ENCODE results near the gene FATE1.
A peak's percentile ranks its signal among the peaks of the same experiment; 100 is the strongest.

FATE1 gene

GRCh38 chrX:151704041-151704663 lies 11.7 kb upstream of the FATE1 start:
- DNase-seq: no peak

DNA sequence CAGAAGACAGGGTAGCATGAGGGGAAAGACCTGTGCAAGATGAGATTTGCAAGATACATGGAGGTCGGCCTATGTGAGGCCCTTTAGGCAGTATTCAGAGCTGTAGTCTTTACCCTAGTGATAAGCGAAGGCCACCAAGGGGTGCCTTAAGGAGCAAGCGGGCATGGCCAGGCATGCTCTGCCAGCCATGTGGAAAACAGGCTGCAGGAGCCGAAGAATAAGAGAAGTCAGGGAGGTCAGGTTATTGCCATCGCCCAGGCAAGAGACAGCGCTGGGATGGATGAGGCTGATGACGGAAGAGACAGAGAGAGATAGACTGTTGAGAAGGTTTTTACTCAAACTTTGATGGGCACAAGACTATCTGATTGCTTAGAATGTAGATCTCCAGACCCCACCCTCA lies 7.0 kb upstream of the FATE1 start:
- no peak for DNase-seq

DNA sequence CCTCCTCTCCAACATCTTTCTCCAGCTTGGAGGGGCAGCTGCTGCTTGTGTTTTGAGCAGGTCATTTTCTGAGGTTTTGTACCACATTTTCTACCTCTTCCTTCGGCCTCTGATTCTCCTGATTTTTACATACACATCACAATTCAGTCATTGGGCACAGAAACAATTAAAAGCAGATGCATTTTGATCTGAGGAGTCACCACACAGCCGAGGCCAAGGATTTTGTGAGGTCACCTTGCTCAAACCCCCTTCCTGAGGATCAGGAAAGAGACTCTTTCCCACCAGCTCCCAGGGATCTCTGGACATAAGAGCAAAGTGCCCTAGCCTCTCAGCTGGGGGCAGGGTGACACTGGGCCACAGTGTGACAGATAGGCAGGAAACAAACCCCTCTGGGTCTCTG lies 5.4 kb upstream of the FATE1 start:
- no peak for DNase-seq

DNA sequence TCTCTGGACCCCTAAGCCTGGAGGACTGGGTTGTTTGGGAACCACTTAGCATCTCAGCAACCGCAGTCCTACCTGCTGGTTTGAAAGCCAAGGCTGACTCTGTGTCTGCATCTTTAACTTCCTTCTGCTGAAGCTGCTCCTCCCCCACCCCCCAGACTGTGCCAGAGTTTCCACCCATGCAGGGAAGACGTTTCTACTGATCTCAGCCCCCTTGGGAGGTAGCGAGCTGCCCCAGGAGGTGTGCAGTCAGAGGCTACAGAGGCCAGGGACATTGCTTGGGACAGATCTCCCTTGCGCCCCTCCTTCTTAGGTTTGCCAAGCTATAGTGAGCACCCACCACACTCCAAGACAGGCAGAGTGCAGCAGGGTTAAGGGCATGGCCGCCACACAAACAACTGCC lies 4.7 kb upstream of the FATE1 start:
- no peak for DNase-seq

DNA sequence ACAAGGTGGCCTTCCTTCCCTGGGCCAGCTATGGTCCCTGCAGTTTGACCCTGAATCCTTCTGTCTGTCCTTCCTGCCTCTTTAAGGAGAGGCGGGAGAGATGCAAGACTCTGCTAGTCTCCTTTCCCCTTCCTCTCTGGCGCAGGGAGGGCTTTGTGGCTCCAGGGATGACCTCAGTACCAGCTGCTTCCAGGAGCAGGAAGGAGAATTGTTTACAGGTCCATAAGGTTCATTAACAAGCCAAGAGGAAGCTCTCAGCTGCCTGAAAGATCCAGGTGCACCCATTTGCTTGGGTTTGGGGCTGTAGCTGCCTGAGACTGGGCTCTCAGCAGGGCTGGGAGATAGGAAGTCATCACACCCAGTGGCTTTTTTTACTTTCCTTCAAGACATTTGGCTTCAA lies 4.0 kb upstream of the FATE1 start:
- DNase-seq: no peak

DNA sequence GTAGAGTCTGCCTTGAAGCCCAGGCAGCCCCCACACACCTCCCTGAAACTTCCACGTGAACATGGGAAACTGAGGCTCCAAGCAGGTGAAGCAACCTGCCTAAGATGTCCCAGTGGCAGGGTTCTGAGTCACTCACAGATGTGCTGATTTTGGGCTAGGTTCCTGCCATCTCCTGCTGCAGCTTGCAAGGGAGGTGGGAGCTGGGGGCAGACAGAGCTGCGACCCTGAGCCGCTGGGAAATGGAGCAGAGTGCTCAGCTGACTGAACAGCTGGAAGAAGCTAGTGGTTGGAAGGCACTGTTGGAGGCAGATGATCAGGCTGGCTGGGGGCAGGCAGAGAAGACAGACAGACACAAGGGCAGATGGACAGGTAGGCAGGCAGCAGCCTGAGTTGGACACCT lies 3.6 kb upstream of the FATE1 start:
- no peak for DNase-seq

DNA sequence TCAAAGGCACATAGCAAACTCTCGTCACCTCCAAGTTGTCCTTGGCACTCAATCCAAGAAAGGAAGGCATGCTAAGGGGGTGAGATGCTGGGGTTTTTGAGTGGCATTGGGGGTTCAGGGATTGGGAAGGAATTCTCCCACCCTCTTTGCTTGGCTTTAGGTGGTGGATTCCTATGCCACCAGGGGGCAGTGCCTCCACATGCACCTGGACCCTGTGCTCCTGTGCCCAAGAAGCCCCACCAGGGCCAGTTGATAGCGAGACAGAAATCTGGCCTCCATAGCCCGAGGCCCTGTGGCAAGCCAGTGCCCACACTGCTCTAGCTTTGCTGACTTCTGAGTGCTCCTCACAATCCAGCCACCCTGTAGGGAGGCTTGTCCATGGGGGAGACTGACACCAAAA lies 2.0 kb upstream of the FATE1 start:
- DNase-seq: peak in 1 of 2 experiments; percentile 1

DNA sequence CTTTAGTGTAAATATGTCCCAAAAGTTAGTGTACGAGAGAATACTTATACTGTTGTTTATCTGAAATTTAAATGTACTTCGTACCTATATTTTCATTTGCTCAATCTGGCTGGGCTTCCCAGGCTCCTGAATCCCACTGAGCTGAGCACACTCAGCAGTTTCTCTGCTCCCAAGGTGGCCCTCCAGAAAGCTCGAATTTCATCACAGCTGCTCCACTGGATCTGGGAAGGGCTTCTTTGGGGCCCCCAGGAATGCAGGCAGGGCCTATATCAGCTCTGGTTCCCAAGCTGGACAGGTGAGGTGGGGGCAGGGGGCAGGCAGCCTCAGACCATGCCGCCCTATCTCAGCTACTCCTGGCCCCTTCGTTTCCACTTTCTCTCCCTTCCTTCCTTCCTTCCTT lies 1.5 kb upstream of the FATE1 start:
- DNase-seq: no peak

DNA sequence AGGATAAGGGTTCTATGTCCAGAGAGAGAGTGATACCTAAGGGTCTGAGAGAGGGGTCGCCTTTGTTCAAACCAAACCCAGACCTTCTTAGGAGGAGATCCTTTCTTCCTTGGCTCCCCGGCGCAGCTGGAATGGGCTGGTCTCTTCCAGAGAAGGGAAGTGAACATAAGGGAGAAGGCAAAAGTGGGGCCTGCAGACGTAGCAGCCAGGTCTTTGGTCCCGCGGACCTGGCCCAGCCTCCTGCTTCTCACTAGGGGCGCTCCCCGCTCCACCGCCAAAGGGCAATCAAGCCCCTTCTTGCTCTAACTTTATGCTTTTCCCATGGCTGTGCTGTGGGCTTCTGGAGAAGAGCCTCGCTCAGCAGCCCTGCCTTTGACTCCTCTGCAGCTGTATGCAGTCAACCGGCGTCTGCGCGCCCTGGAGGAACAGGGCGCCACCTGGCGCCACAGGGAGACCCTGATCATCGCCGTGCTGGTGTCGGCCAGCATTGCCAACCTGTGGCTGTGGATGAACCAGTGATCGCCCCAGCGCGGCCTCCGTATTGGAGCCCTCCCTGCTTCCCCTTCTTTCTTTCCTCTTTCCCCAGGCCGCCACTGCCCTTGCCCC lies 6.5 kb downstream of the FATE1 start:
- DNase-seq: no peak

DNA sequence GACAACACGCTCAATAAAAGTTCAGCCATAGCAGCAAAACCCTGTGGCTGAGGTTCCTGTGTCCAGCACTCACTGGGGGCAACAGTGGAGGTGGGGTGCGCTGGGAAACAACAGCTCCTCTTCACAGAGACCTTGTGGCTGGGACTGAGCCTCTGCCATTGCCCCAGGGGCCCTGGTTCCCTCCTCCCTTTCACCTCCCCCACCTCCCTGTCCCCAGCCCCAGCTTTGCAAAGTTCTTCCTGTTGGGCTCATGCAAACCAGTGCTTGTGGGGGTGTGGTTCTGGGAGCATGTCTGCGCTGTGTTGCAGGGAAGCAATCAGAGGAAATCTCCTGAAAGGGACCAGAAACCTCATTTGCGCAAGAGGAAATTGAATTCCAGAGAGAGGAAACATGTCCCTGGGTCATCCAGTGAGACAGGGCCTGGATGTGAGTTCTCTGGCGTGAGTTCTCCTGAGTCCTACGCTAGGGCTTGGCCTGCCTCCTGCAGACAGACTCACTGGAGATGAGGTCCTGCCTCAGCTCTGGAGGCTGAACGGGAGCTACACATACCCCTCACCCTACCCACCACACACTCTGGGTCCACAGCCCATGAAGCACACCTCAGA lies 7.4 kb downstream of the FATE1 start:
- DNase-seq: no peak

- no peak for DNase-seq
Observed at GRCh38 chrX:151724563-151725337, 8.9 kb downstream of the FATE1 start.

GRCh38 chrX:151725338-151725614 lies 9.4 kb downstream of the FATE1 start:
- no peak for DNase-seq

- no peak for DNase-seq
Observed at GRCh38 chrX:151726751-151727150, 10.9 kb downstream of the FATE1 start.

GRCh38 chrX:151727346-151727745 lies 11.5 kb downstream of the FATE1 start:
- DNase-seq: no peak

DNA sequence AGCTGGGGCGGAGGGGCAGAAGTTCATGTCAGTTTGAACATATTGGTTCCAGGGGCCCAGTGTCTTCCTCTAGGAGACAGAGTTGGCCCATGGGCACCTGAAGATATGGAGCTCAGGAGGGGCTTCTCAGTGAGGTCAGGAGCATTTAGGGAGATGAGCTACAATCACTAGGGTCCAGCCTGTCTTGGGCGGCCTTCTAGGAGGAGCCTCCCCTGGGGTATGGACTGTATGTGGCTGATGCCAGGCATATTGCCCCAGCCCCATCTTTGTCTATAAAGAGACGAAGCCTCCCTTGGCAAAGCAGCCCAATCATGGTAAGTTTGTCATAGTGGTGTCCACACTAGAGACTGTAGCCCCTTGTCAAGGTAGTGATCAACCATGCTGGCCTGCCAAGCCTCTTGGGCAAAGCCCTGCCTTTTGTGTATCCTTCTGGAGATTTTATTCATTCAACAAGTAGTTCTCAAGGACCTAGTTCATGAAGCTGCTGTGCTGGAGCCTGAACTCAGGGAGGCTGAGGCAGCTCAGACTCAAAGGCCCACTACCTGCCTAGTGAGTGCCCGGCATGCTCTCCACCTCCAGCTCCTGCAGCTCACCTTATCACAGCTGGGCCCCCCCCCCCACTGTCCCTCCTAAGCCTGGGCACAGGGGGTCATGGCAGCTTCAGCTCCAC lies 13.4 kb downstream of the FATE1 start:
- DNase-seq: no peak

DNA sequence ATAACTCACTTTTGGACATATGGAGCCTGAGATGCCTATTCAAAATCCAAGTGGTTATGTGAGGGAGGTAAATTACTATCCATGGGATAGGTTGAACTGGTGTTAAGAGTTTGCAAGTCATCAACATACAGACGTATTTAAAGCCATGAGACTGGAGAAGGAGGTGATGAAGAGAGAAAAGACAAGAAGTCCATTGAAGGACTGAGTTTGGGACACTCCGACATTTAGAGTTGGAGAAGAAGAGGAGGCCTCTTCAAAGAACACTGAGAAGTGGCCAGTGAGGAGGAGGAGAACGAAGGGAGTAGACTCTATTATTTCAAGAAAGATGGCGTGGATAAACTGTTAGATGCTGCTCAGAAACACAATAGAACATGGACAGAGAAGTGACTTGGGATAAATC lies 18.6 kb downstream of the FATE1 start, which contains the start of gene CNGA2:
Gene CNGA2, plus strand, starts transcription at position 301 of the 400 bp plus-strand sequence. CDS start 3,738 bp downstream, outside the sequence.
- no peak for DNase-seq

GRCh38 chrX:151735219-151735618 lies 19.4 kb downstream of the FATE1 start:
- DNase-seq: no peak

DNA sequence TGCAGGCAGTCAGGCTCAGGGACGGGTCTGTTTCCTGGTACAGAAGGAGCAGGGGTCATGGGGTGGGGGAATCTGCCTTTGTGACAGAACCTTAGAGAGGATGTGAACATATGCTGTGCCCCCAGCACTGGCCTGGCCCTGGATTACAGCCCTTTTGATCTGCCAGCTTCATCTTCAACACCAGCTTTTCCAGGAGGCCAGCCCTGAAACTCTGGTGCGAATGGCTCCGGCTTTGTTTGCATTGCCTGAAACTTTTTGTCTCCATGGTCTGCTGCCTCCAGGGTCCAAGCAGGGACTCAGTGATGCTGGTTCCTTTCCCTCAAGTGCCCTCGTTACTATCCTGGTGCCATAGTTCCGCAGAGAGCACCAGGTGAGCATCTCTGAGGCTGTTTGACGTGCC lies 20.9 kb downstream of the FATE1 start:
- DNase-seq: no peak

- no peak for DNase-seq
Observed at GRCh38 chrX:151737494-151737893, 21.7 kb downstream of the FATE1 start.

- no peak for DNase-seq
Observed at GRCh38 chrX:151738751-151739150, 22.9 kb downstream of the FATE1 start.

DNA sequence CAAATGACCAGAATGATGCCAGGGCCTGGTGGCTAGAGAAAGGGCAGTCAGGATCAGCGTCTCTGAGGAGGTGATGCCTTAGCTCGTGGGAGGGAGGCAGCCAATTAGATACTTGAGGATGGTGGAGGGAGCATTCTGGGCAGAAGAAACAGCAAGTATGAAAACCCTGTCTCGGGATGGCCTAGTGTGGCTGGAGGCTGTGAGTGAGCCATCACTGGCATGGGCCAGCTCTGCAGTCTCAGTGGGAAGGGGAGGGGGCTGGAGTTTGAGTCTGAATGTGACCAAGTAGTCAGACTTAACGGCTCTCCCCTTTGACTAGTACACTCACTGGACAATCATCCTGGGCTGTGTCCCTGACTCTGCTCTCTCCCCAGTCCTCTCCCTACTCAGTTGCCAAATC lies 25.8 kb downstream of the FATE1 start:
- DNase-seq: no peak

DNA sequence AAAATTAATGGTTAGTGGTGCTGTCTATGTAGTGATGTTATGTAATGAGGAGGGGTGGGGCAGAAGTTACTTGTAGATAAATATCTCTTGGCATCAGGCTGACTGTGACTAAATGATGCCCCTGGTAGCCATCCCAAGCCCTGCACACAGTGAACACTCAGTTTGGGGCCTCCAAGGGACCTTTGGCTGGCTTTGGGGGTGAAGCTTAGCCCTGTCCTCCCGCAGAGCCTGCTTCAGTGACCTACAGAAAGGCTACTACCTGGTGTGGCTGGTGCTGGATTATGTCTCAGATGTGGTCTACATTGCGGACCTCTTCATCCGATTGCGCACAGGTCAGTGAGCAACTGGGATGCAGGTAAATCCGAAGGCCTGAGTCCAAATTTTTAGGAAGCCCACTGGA lies 26.5 kb downstream of the FATE1 start:
- DNase-seq: no peak

DNA sequence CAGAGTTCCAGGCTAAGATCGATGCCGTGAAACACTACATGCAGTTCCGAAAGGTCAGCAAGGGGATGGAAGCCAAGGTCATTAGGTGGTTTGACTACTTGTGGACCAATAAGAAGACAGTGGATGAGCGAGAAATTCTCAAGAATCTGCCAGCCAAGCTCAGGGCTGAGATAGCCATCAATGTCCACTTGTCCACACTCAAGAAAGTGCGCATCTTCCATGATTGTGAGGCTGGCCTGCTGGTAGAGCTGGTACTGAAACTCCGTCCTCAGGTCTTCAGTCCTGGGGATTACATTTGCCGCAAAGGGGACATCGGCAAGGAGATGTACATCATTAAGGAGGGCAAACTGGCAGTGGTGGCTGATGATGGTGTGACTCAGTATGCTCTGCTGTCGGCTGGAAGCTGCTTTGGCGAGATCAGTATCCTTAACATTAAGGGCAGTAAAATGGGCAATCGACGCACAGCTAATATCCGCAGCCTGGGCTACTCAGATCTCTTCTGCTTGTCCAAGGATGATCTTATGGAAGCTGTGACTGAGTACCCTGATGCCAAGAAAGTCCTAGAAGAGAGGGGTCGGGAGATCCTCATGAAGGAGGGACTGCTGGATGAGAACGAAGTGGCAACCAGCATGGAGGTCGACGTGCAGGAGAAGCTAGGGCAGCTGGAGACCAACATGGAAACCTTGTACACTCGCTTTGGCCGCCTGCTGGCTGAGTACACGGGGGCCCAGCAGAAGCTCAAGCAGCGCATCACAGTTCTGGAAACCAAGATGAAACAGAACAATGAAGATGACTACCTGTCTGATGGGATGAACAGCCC lies 28.0 kb downstream of the FATE1 start:
- no peak for DNase-seq
